ENCODE data around the gene SMAD5. TPM values are rescaled to one million over a fixed set of nuclear protein-coding genes. Genes with fewer than 3 reads are reported as not detected.

Gene SMAD5
- total RNA-seq, 4 donors from 2014 or later, result 51.8 to 122 (median 63.3) TPM

DNA sequence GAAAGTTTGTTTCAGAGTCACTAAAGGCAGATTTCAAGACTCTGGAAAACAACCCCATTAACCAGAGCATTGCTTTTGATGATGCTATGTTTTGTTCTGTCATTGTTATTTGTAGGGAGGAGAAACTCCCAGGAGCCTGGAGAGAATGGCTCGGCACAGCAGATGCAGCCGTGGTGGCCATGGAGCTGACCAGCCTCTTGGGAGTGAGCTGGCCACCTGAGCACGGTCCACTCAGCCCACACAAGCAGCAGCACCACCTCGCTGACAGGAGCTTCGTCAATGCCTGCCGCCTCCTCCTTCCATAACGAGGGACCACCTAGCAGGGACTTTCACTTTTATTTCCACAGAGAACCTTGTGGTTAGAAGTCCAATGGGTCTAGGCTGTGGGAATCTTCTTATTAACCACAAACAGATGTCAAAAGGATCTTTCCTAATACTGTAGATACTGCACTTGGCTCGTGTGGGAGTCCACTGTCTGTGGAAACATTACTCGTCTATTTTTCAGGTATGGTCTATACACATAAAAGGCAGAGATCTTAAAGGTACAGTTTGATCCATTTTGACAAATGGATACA, 81.4 kb downstream of the SMAD5 start:
- Histone ChIP-seq H3K4me1 (no peaks in the 10 kb centered on the region), H3K9me3 (no peaks in the 10 kb centered on the region), H3K27me3 (no peaks in the 10 kb centered on the region), H3K4me3 (replicated peaks in 1 of 3) (no peak overlapping the region), H3K36me3 (no peaks in the 10 kb centered on the region), H3K27ac (no peak overlapping the region)
- DNase-seq, result no peak
- TF ChIP-seq POLR2A (IDR thresholded peaks at IDR 0.05), result no peak
- TF ChIP-seq, protein P1, sequence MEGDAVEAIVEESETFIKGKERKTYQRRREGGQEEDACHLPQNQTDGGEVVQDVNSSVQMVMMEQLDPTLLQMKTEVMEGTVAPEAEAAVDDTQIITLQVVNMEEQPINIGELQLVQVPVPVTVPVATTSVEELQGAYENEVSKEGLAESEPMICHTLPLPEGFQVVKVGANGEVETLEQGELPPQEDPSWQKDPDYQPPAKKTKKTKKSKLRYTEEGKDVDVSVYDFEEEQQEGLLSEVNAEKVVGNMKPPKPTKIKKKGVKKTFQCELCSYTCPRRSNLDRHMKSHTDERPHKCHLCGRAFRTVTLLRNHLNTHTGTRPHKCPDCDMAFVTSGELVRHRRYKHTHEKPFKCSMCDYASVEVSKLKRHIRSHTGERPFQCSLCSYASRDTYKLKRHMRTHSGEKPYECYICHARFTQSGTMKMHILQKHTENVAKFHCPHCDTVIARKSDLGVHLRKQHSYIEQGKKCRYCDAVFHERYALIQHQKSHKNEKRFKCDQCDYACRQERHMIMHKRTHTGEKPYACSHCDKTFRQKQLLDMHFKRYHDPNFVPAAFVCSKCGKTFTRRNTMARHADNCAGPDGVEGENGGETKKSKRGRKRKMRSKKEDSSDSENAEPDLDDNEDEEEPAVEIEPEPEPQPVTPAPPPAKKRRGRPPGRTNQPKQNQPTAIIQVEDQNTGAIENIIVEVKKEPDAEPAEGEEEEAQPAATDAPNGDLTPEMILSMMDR (IDR thresholded peaks at IDR 0.05), result no peak
- 70 to 79% methylated on average over 9 of the region's 9 CpGs for whole genome bisulfite sequencing, 2 donors
- intact Hi-C loops (cut with DNase I), result loop anchor here (5.0 kb wide), 2 partner anchors 267 to 327 kb away; no protein-coding TSS in a partner anchor

DNA sequence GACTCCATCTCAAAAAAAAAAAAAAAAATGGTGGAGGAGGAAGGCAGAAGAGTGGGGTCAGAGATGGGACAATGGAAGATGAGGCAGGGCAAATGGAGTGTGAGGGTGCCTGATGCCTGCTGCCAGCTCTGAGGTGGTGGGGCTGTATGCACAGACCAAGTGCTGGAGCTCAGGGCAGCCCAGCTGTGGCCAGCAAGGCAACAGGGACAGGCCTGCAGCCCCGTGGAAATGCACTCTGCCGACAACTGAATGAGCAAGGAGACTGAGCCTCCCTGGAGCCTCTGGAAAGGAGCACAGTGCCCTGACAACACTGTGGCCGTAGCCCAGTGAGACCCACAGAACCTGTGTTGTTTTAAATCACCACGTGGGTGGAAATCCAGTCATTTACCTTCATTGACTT, 83.2 kb downstream of the SMAD5 start:
- TF ChIP-seq, protein P1 (IDR thresholded peaks at IDR 0.05), result no peak
- TF ChIP-seq POLR2A (IDR thresholded peaks at IDR 0.05), result no peak
- H3K27me3 ChIP-seq, result no peaks in the 10 kb centered on the region
- no peak for DNase-seq
- H3K27ac ChIP-seq, result no peak overlapping the region
- intact Hi-C loops (cut with DNase I), result no loop called here
- no peaks in the 10 kb centered on the region for H3K36me3 ChIP-seq
- no peaks in the 10 kb centered on the region for H3K9me3 ChIP-seq
- H3K4me1 ChIP-seq, result no peaks in the 10 kb centered on the region
- no peak overlapping the region for H3K4me3 ChIP-seq (replicated peaks in 1 of 3)
- WGBS, 2 donors, result 74 to 84% methylated on average over 4 of the region's 4 CpGs

DNA sequence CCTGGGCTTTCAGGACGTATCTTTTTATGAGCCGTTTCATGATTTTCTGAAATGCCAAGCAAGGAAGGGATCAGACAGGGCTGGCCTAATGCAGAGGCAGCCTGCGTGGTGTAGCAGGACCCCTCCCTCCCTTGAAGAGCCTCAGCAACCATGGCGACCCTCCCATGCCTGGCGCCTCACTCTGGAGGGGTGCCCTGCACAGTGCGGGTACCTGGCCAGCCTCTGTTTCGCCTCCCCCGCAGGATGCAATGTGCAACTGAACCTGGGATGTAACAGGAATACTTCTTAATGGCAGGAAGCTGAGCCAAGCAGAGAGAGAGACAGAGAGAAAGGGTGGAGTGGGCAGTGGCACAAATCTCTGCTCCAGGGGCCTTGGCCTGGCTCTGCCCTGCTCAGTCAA, 83.6 kb downstream of the SMAD5 start:
- DNase-seq, result no peak
- TF ChIP-seq, protein P1 (IDR thresholded peaks at IDR 0.05), result no peak
- TF ChIP-seq POLR2A (IDR thresholded peaks at IDR 0.05), result no peak
- Histone ChIP-seq H3K27ac (no peak overlapping the region), H3K4me3 (replicated peaks in 1 of 3) (no peak overlapping the region), H3K36me3 (no peaks in the 10 kb centered on the region), H3K4me1 (no peaks in the 10 kb centered on the region), H3K27me3 (no peaks in the 10 kb centered on the region), H3K9me3 (no peaks in the 10 kb centered on the region)
- intact Hi-C loops (cut with DNase I), result no loop called here
- 86 to 89% methylated on average over 8 of the region's 8 CpGs for WGBS, 2 donors

DNA sequence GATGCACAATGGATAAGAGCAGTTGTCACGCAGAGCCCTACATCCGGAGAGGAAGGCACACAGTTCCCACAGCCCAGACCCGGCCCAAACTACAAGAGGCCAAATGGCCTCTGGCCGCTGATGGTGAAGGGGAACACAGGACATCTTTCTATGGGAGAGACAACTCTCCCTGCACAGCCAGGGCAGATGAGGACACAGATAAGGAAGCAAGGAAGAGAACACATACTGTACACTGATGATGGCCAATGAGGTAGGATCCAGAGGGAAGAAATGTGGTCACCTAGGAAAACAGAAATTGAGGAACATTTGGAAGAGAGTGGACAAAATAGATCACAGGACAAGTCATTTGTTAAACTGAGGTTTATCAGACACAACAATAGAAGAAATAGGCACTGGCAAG, 88.7 kb downstream of the SMAD5 start:
- DNase-seq, result no peak
- no peak for TF ChIP-seq POLR2A (IDR thresholded peaks at IDR 0.05)
- TF ChIP-seq, protein P1 (IDR thresholded peaks at IDR 0.05), result no peak
- H3K36me3 ChIP-seq, result no peaks in the 10 kb centered on the region
- no peaks in the 10 kb centered on the region for H3K27me3 ChIP-seq
- H3K9me3 ChIP-seq, result no peaks in the 10 kb centered on the region
- intact Hi-C loops (cut with DNase I), result no loop called here
- H3K4me1 ChIP-seq, result no peaks in the 10 kb centered on the region
- WGBS, 2 donors, result 97 to 98% methylated on average over 4 of the region's 4 CpGs
- H3K27ac ChIP-seq, result no peak overlapping the region
- H3K4me3 ChIP-seq (replicated peaks in 1 of 3), result no peak overlapping the region

DNA sequence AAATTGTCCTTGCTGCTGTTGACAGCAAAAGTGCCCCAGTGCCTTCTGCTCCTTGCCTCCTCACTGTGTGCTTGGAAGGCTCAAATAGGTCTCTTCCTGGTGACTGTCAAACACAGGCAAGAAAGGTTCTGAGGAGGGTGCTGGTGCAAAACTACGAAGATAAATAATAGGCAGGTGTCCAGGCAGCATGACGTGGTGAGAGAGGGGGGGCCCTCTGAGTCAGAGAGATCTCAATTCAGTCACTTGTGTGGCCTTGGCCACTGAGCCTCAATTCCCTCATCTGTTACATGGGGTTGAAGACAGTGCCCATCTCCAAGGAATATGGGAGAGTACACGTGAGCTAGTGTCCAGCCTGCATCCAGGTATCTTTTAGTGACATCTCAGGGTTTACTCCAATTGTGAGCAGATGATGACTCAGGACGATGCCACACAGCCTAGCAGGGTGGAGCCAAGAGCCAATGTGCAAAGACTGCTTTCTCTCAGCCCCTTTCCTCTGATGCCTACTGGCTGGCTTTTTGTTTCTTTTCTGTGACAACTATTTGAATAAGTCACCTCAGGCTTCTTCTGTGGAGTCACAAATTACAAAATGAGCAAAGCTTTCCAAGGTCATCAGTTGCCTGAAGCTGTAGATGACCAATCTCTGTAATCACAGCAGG, 90.1 kb downstream of the SMAD5 start:
- H3K36me3 ChIP-seq, result no peaks in the 10 kb centered on the region

More for the DNA sequence above, 90.1 kb downstream of the SMAD5 start:
- DNase-seq, result no peak
- no peaks in the 10 kb centered on the region for H3K27me3 ChIP-seq
- H3K27ac ChIP-seq, result no peak overlapping the region
- no peaks in the 10 kb centered on the region for H3K4me1 ChIP-seq
- WGBS, 2 donors, result 67 to 78% methylated on average over 4 of the region's 4 CpGs
- H3K9me3 ChIP-seq, result no peaks in the 10 kb centered on the region
- TF ChIP-seq, protein P1 (IDR thresholded peaks at IDR 0.05), result no peak
- TF ChIP-seq POLR2A (IDR thresholded peaks at IDR 0.05), result no peak
- intact Hi-C loops (cut with DNase I), result no loop called here
- H3K4me3 ChIP-seq (replicated peaks in 1 of 3), result no peak overlapping the region

Data from thyroid gland (tissue), 4 donors.